D721Med (cell line): ENCODE results near the gene DLG5.

ENCODE experiments used
- DNase-seq: peaks from one replicate; pipeline ENCODE4 v3.0.0; 2011; ENCODE audit warnings: low spot score; ENCODE audit not compliant: insufficient read length
- FAIRE-seq: peaks from 2 replicates; lab custom pipeline; 2011; peaks lifted over from hg19 to GRCh38; lab: Jason Lieb, UNC
- TF ChIP-seq, protein P1 (sequence below): IDR thresholded peaks from 2 replicates; pipeline ENCODE4 v1.5.1; 2012; ENCODE audit warnings: mild to moderate bottlenecking, control low read depth; ENCODE audit not compliant: insufficient read depth; ENCODE audit errors: missing control alignments

The DLG5 gene

DNA sequence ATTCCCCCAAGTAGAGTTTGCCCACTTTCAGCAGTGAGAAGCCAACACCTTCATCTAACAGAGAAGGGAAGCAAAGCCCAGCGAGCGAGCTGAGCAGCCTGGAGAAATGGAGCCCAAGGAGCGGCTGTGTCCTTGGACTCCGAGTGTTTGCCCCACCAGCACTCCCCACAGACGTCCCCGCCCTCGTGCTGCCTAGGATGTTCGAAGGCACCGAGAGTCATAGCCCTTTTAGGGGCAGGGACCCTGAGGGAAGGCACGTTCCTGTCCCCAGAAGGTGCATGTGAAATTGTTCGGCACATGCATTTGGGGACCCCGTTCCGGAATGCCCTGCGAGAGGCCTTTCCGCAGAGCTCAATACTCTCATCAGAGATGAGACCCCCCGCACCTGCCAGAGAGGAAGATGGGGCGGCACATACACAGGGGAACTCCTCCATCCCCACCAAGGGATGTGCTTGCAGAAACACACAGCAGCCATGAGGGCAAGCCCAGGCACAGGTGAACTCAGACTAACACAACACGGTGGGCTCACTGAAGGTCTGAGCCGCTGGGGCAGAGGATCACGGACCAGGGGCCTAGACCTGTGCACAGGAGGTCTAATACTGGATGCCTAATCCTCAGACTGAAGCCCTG is 131.0 kb downstream of the DLG5 start:
- DNase-seq = no peak
- TF ChIP-seq, protein P1, sequence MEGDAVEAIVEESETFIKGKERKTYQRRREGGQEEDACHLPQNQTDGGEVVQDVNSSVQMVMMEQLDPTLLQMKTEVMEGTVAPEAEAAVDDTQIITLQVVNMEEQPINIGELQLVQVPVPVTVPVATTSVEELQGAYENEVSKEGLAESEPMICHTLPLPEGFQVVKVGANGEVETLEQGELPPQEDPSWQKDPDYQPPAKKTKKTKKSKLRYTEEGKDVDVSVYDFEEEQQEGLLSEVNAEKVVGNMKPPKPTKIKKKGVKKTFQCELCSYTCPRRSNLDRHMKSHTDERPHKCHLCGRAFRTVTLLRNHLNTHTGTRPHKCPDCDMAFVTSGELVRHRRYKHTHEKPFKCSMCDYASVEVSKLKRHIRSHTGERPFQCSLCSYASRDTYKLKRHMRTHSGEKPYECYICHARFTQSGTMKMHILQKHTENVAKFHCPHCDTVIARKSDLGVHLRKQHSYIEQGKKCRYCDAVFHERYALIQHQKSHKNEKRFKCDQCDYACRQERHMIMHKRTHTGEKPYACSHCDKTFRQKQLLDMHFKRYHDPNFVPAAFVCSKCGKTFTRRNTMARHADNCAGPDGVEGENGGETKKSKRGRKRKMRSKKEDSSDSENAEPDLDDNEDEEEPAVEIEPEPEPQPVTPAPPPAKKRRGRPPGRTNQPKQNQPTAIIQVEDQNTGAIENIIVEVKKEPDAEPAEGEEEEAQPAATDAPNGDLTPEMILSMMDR = no peak
- no peak for FAIRE-seq

DNA sequence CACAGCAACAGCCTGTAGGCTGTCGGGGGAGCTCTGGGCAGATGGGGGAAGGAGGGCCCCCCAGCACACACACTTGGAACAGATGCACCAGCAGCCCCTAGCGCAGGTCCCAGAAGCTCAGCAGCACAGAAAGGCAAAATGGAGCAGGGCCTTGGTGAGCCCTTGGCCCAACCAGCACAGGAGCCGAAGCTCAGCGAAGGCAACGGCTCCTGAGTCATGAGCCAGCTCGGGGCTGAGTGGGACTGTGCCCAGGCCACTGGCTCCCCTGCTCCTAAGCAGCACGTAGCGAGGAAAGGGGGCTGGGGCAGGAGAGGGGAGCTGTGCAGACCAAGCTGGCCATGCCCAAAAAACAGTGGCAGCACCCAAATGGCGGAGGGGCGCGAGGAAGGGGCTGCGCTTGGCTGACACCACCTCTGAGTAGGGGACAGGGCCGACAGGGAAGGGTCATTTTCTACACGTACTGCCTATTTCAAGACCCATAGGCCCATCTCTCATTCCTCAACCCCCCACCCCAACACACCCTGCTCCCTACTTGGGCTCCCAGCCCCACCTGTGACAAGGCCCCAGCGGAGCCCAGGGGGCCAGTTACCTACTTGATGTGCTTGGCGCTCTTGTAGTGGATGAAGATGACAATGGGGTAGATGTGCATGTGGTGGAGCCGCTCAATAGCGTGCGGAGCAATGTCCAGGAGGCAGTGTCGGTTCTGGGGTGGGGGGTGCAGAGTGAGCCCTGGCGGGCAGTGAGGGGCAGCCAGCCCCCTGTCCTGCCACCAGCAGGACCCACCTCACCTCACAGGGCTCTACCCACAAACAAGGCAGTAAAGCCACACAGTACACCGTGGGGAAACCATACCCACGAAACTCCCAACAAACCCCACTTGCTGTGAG is 132.1 kb downstream of the DLG5 start:
- no peak for FAIRE-seq
- DNase-seq = no peak
- TF ChIP-seq, protein P1 = no peak

DNA sequence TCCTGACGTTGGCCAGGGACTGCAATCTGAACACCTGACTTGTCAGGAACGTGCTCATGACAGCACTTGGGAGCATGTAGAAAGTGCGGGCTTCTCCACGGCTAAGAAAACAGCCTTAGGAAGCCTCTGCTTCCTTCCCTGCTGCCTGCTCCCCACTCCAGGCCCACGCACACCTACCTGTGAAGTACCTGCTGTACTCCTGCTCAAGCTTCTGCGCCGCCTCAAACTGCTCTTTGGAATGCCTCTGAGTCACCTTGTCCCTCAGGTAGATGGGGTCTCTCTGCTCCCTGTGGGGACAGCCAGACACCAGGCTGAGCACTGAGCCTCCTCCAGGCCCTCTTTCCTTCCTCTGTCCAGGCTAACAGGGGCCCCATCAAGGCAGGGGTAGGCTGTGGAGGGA is 132.7 kb downstream of the DLG5 start:
- no peak for FAIRE-seq
- TF ChIP-seq, protein P1 = no peak
- DNase-seq = no peak

DNA sequence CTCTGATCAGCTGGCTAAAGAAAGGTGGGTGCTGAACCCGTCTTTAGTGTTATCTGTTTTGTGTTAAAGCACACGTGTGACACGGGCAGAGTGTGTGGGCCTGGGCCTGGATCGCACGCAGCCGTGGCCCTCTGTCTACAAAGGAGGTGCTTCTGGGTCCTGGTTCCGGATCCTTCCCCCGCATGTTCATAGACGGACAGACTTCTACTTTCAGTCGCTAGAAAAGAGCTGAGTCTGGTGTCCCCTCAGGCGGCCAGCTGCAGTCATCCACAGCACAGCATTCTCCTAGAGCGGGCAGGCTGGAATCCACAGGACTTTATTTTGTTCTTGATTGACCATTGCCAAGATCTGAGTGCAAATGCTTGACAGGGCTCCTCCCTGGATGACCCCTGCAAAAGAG is 134.4 kb downstream of the DLG5 start:
- TF ChIP-seq, protein P1 = no peak
- DNase-seq = no peak
- no peak for FAIRE-seq

DNA sequence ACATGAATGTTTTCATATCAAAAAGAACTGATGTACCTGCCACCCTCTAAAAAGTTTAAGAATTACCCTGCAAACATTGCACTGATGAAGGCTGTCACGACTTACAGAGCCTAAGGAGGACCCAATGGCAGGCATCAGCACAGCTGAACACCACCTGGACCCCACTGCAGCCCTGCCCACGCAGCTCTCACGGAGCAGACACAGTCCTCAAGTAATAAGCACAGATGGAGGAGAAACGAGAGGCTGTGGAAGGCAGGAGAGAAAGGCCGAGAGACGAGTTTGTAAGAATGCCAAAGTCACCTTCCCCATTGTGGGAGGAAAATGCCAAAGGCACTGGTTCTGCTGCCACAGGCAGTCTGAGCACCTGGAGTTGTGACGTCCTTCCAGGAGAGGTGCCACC is 135.0 kb downstream of the DLG5 start:
- DNase-seq = no peak
- TF ChIP-seq, protein P1 = no peak
- no peak for FAIRE-seq

DNA sequence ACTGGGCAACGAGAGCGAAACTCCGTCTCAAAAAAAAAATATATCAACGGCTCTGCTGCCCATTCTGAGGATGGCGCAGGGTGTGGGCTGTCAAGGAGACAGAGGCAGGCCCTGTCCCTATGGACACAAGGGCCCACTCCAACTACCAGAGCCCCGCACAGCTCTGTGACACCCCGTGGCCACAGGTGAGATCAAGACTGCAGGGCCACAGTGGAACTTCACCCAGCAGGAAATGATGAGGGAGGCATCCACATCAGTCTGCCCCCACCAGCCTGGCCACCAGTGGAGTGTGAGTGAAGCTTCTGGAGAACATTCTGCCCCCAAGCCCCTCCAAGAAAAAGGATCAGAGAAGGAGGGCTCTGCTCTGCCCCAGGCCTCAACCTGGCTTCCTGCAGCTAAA is 136.7 kb downstream of the DLG5 start:
- TF ChIP-seq, protein P1 = no peak
- DNase-seq = no peak
- FAIRE-seq = no peak

DNA sequence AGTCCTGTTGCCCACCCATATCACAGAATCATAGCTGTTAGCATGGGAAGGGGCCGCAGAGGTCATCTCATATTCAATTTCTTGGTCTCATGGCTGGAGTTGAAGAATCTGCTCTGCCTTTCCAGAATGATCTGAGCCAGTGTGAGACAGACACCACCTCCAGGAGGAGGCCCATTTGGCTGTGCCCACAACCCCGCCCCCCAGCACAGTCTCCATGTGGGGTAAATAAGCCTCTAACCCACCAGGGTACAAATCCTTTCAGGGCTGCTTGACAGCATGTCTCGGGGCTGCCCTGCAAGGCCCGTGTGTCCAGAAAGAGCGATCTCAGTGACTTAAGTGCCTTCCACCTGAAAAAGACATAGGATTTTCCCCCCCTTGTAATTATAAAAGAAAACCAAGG is 137.5 kb downstream of the DLG5 start:
- TF ChIP-seq, protein P1 = no peak
- DNase-seq = no peak
- FAIRE-seq = no peak
